Measurements from ENCODE around the gene RPL18A.

The RPL18A gene

DNA sequence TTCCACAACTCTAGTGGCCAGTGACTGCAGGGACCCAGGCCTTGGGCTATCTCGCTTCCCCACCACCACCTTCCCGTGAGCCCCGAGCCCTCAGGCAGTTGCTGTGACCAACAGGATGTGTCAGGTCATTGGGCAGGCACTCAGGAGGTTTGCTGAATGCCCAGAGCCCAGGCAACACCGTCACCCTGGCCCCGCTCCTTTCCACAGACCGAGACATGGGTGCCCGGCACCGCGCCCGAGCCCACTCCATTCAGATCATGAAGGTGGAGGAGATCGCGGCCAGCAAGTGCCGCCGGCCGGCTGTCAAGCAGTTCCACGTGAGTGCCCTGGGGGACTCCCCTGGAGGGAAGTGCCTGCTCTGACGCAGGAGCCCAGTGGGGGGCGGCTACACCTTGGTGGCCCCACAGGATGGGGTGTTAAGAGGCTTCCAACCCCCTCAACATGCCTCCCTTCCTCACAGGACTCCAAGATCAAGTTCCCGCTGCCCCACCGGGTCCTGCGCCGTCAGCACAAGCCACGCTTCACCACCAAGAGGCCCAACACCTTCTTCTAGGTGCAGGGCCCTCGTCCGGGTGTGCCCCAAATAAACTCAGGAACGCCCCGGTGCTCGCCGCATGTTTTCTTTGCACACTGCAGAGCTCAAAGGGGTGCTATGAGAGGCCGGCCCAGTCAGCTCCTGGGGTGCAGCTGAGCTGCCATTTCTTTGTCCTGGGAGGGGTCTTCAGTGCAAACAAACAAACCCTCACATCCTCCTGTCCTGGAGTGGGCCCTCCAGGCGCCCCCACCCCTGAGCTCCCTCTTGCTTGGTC is 3.2 kb downstream of the RPL18A start:
- Mint-ChIP-seq H3K36me3 (ENCODE audit: low read depth) (peaks cover 42% of the 10 kb centered on the region), H3K4me3 (peak overlapping the region; percentile 70 to 100 (median 82)), H3K27me3 (ENCODE audit: low read depth) (peaks cover 9% of the 10 kb centered on the region), H3K9me3 (no peaks in the 10 kb centered on the region), H3K27ac (no peak overlapping the region), H3K4me1 (peaks cover 16% of the 10 kb centered on the region)
- TF ChIP-seq CTCF (IDR thresholded peaks at IDR 0.05; ENCODE audit: unreplicated experiment in 3 of 3), result no peak

DNA sequence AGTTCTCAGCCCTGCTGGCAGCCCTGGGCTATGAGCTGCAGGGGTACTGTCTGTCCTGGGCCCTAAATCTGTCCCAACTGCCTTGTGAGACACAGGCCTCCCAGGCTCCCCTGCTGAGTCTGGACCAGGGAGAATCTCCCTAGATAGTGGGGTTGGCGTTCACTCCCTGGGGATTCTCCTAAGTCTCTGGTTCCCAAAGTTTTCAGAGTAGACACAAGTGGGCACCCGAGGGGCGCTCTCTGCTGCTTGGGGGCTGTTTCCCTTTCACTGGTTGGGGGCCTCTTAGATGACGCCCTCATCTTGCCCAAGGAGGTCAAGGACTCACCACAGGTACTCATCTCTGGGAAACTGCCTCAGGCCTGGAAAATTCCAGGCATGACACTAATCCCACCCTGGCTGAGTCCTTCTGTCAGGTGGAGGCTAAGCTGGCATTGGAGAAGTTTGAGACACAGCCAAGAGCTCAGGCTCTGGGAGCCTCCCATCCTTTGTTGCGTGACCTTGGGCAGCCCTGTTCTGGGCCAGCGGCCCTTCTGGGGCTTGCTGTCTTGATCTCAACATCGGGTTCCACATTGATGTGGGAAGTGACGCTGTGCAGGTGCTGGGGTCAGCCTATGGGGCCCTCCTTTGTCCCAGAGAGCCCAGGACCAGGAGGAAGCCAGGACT is 3.9 kb downstream of the RPL18A start:
- peaks cover 42% of the 10 kb centered on the region for H3K36me3 Mint-ChIP-seq (ENCODE audit: low read depth)
- peak overlapping the region; percentile 46 to 79 (median 48) for H3K4me3 Mint-ChIP-seq
- H3K4me1 Mint-ChIP-seq, result peaks cover 16% of the 10 kb centered on the region
- H3K27me3 Mint-ChIP-seq (ENCODE audit: low read depth), result peaks cover 14% of the 10 kb centered on the region
- H3K9me3 Mint-ChIP-seq, result no peaks in the 10 kb centered on the region
- no peak overlapping the region for H3K27ac Mint-ChIP-seq
- no peak for TF ChIP-seq CTCF (IDR thresholded peaks at IDR 0.05; ENCODE audit: unreplicated experiment in 3 of 3)

DNA sequence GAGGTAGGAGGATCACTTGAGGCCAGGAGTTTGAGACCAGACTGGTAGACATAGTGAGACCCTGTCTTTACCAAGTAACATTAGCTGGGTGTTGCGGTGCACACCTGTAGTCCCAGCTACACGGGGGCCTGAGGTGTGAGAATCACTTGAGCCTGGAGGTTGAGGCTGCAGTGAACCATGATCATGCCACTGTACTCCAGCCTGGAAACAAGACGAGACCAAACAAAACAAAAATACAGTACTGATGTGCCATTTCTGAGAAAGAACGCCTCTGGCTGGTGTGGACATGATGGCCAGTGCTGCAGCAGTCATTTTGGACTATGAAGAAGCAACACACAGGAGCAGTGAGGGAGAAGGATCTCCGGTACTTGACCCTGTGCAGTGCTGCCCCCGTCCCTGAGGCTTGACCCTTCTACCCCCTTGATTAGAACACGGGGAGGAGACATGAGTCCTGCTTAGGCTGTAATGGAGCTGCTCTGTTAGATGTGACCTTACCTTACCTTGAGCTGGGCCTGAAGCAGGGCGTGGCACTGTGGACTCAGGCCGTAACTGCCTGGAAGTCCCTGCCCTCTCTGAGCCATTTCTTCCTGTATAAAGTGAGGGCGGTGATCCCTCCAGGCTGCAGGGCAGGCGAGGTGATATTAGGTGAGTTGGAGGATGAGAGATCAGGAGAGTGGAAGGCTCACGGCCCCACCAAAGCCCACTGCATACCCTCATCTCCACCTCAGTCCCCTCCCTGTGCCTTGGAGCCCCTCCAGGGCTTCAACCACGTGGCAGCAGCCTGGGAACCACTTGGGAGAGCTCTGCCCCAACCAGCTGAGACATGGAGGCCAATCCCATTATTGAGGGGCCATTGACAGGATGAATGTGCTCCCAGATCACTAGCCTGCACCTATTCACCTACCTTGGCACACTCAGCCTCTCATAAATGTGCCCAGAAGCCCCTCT is 5.9 kb downstream of the RPL18A start:
- Mint-ChIP-seq H3K4me1 (peaks cover 9% of the 10 kb centered on the region), H3K36me3 (ENCODE audit: low read depth) (peaks cover 38% of the 10 kb centered on the region), H3K4me3 (peak overlapping the region in 1 of 3 experiments; percentile 46), H3K27ac (no peak overlapping the region), H3K27me3 (ENCODE audit: low read depth) (peaks cover 33% of the 10 kb centered on the region), H3K9me3 (no peaks in the 10 kb centered on the region)
- no peak for TF ChIP-seq CTCF (IDR thresholded peaks at IDR 0.05; ENCODE audit: unreplicated experiment in 3 of 3)

DNA sequence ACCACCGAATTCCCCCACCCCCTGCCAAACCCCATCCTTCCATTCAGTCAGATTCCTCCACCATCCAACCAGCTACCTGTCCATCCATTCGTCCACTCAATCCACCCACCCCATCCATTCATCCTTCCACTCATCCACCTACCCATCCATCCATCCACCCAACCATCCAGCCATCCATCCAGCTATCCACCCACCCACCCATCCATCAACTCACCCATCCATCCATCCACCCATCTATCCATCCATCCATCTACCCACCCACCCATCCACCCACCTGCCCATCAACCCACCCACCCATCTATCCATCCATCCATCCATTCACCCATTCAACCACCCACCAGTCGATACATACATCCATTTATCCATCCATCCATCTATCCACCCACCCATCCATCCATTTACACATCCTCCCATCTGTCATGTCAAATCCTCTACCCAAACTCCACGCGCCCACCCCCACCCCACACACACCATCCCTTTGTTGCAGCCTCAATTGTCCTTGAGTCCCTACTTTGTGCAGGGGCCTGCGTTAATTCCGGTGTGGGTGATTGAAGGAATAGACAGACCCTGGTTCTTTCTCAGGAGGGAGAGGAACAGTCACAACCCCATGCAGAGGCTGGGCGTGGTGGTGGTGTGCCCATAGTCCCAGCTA is 6.7 kb downstream of the RPL18A start:
- H3K36me3 Mint-ChIP-seq (ENCODE audit: low read depth), result peaks cover 31% of the 10 kb centered on the region
- no peak overlapping the region for H3K27ac Mint-ChIP-seq
- H3K27me3 Mint-ChIP-seq (ENCODE audit: low read depth), result peaks cover 41% of the 10 kb centered on the region
- H3K9me3 Mint-ChIP-seq, result no peaks in the 10 kb centered on the region
- H3K4me1 Mint-ChIP-seq, result peaks cover 3% of the 10 kb centered on the region
- TF ChIP-seq CTCF (IDR thresholded peaks at IDR 0.05; ENCODE audit: unreplicated experiment in 3 of 3), result no peak
- H3K4me3 Mint-ChIP-seq, result no peak overlapping the region

DNA sequence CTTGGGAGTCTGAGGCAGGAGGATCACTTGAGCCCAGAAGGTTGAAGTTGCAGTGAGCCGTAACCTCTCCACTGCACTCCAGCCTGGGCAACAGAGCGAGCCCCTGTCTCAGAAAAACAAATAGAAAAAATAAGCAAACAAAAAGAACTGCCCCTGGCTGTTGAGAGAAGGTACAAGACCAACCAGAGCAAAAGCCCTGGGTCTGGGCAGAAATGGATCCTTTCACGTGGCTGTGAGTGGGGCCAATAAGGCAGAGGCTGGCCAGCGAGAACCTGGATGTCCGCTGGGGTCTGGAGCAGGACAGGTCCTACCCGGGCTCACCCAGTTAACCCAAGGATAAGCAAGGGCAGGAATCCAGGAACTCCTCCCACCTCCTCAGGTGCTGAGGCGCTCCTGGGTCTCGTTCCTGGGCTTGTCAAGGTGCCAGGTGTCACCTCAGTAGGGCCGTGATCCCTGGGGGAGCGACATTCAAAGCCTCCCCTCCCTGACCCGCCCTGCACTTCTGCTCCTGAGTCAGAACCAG is 7.3 kb downstream of the RPL18A start:
- Mint-ChIP-seq H3K9me3 (no peaks in the 10 kb centered on the region), H3K36me3 (ENCODE audit: low read depth) (peaks cover 27% of the 10 kb centered on the region), H3K27me3 (ENCODE audit: low read depth) (peaks cover 47% of the 10 kb centered on the region)

More for the DNA sequence above, 7.3 kb downstream of the RPL18A start:
- no peaks in the 10 kb centered on the region for H3K4me1 Mint-ChIP-seq
- no peak for TF ChIP-seq CTCF (IDR thresholded peaks at IDR 0.05; ENCODE audit: unreplicated experiment in 3 of 3)
- H3K27ac Mint-ChIP-seq, result no peak overlapping the region
- H3K4me3 Mint-ChIP-seq, result no peak overlapping the region
